GM12878 (cell line): ENCODE data around the gene RTN3. TPM values are rescaled to one million over a fixed set of nuclear protein-coding genes. Genes with fewer than 3 reads are reported as not detected.

Experiments
- ATAC-seq: fragments of 200-7000 bp; cut with Tn5 transposase; 3 replicates; pipeline ENCODE4 v1.9.1; 2020; ENCODE audit warnings: mild to moderate bottlenecking, moderate library complexity
- BruUV-seq: library from RNA; stranded (reverse); fragments of 400-500 nt; replicated peaks from 2 replicates; lab custom pipeline; 2021; lab: Mats Ljungman, UMichigan
- CTCF ChIA-PET: fragments of 300-600 bp; sonication (Branson Sonifier 250); formaldehyde crosslinking; extraction: SDS; loops from one replicate; lab custom pipeline; 2021; ENCODE audit warnings: inconsistent platforms; lab: Yijun Ruan, JAX
- POLR2A ChIA-PET: fragments of 350-600 bp; formaldehyde crosslinking; extraction: SDS; loops from one replicate; lab custom pipeline; 2021; ENCODE audit warnings: inconsistent platforms; lab: Charles Lee
- RAD21 ChIA-PET: fragments of 300-600 bp; sonication (Branson Sonifier 250); formaldehyde crosslinking; loops from one replicate; lab custom pipeline; 2023; ENCODE audit warnings: antibody characterized with exemption; ENCODE audit not compliant: unreplicated experiment; lab: Charles Lee
- SMC1A ChIA-PET: fragments of 300-600 bp; sonication (Branson Sonifier 250); formaldehyde crosslinking; loops from one replicate; lab custom pipeline; 2023; ENCODE audit not compliant: unreplicated experiment, uncharacterized antibody; lab: Charles Lee
- DNase-seq: peaks from one replicate; pipeline ENCODE4 v3.0.0-alpha.2; 2011; ENCODE audit warnings: low read depth, low spot score
- FAIRE-seq: peaks from 3 replicates; lab custom pipeline; 2011; peaks lifted over from hg19 to GRCh38; lab: Jason Lieb, UNC
- H2AFZ ChIP-seq: 2 replicates; pipeline ENCODE4 v1.6.0; 2011; ENCODE audit warnings: low read depth, low read length, control low read depth; ENCODE audit not compliant: control insufficient read depth
- H3K27ac ChIP-seq: 2 replicates; pipeline ENCODE4 v1.5.1; 2011; ENCODE audit warnings: control low read depth; ENCODE audit not compliant: control insufficient read depth, insufficient read depth
- H3K27me3 ChIP-seq, 2 experiments: replicated peaks in 1 of 2; 2 replicates each; pipeline versions ENCODE4 v1.6.0 to v1.6.1; 2011; ENCODE audit warnings: low read length in 1 of 2; ENCODE audit not compliant: control insufficient read depth in 2 of 2, insufficient read depth in 2 of 2
- H3K36me3 ChIP-seq, 2 experiments: 2 replicates each; pipeline ENCODE4 v1.5.1; 2011; ENCODE audit warnings: low read length in 1 of 2; ENCODE audit not compliant: control insufficient read depth in 2 of 2, insufficient read depth in 2 of 2
- H3K4me1 ChIP-seq: 2 replicates; pipeline ENCODE4 v1.6.1; 2011; ENCODE audit warnings: mild to moderate bottlenecking, low read length, moderate library complexity, mixed read lengths; ENCODE audit not compliant: control insufficient read depth, insufficient read depth
- H3K4me2 ChIP-seq: 2 replicates; pipeline ENCODE4 v1.6.0; 2011; ENCODE audit warnings: control low read depth; ENCODE audit not compliant: control insufficient read depth, insufficient read depth
- H3K4me3 ChIP-seq: fragments of 200-600 bp; sonication (generic); 2 replicates; pipeline ENCODE4 v1.5.1; 2016
- H3K79me2 ChIP-seq: 2 replicates; pipeline ENCODE4 v1.6.0; 2011; ENCODE audit warnings: low read length; ENCODE audit not compliant: control insufficient read depth, insufficient read depth
- H3K9ac ChIP-seq: 2 replicates; pipeline ENCODE4 v1.8.0; 2011; ENCODE audit warnings: low read length, control low read depth, mixed read lengths; ENCODE audit not compliant: control insufficient read depth, insufficient read depth
- H3K9me3 ChIP-seq: replicated peaks from 3 replicates; pipeline ENCODE4 v1.5.1; 2011; ENCODE audit warnings: mild to moderate bottlenecking, low read length; ENCODE audit not compliant: control insufficient read depth, insufficient read depth
- H4K20me1 ChIP-seq: 2 replicates; pipeline ENCODE4 v1.6.0; 2011; ENCODE audit not compliant: control insufficient read depth, insufficient read depth
- ATF7 ChIP-seq: fragments of 450-650 bp; IDR thresholded peaks from 2 replicates; pipeline ENCODE4 v1.6.1; 2016; ENCODE audit warnings: low read depth, mild to moderate bottlenecking
- GATAD2B ChIP-seq: fragments of 450-650 bp; conservative IDR thresholded peaks from 2 replicates; pipeline ENCODE4 v1.6.1; 2017; ENCODE audit warnings: low read depth, mild to moderate bottlenecking, moderate library complexity
- POU2F2 ChIP-seq: IDR thresholded peaks from 3 replicates; pipeline ENCODE4 v1.6.1; 2011; ENCODE audit warnings: low read depth, mild to moderate bottlenecking, low read length, borderline replicate concordance
- SMC3 ChIP-seq: IDR thresholded peaks from 2 replicates; pipeline ENCODE4 v1.6.1; 2011; ENCODE audit warnings: low read length, improper control_type of control experiment, borderline replicate concordance
- SP1 ChIP-seq: IDR thresholded peaks from one replicate; pipeline ENCODE4 v1.6.1; 2011; ENCODE audit warnings: low read depth, low read length
- TARDBP ChIP-seq: IDR thresholded peaks from 2 replicates; pipeline ENCODE4 v1.6.1; 2016; ENCODE audit warnings: borderline replicate concordance
- ZBTB40 ChIP-seq: fragments of 450-650 bp; IDR thresholded peaks from 2 replicates; pipeline ENCODE4 v1.6.1; 2016; ENCODE audit warnings: mild to moderate bottlenecking, moderate library complexity, borderline replicate concordance
- WGBS: methylation state at CpG from one replicate; pipeline ENCODE4 v1.1.6; 2016; ENCODE audit warnings: low lambda C conversion rate; ENCODE audit not compliant: insufficient replicate concordance, insufficient coverage; ENCODE audit errors: missing lambda C conversion rate; 5-methylcytosine and 5-hydroxymethylcytosine counted together
- in situ Hi-C: fragments of 300-500 bp; cut with MboI; formaldehyde crosslinking; loops from 9 replicates; pipeline ENCODE4 v1.14.3; 2018; ENCODE audit warnings: mixed read lengths
- intact Hi-C: fragments of 100-400 bp; cut with micrococcal nuclease; formaldehyde crosslinking; loops from one replicate; pipeline ENCODE4 v1.14.2; 2022; ENCODE audit not compliant: unreplicated experiment
- polyA plus RNA-seq, 11 experiments: library from polyadenylated mRNA; depleted of rRNA in 4 of 11; unstranded in 6 of 11; stranded (reverse) in 5 of 11; fragments of >200 nt; fragmentation: Nextera tagmentation in 4 of 11; fragmentation: Illumina TruSeq in 1 of 11; extraction: Ambion mirVana in 4 of 11; extraction: Trizol in 1 of 11; gene quantifications; 1 replicate in 1 of 11; 2 replicates in 10 of 11; pipeline versions ENCODE4 v1.2.1 to v1.2.3, GENCODE V29; 2011 to 2016; ENCODE audit warnings: inconsistent platforms in 2 of 11, missing spikeins in 2 of 11, low read depth in 1 of 11
- total RNA-seq, 4 experiments: library from RNA; depleted of rRNA in 3 of 4; stranded (reverse); fragments of >200 nt in 3 of 4; fragmentation: Illumina TruSeq in 1 of 4; extraction: Trizol in 1 of 4; gene quantifications; 2 replicates each; pipeline versions ENCODE4 v1.2.1 to v1.2.3, GENCODE V29; 2013 to 2021

The RTN3 gene
- total and polyA plus RNA-seq, 10 of the 15 experiments (the other 5 are each of a cell fraction or from before 2014, with no cell fraction given) = 22.9 to 64.2 (median 47.0) TPM

GRCh38 chr11:63716046-63716445 lies 34.7 kb downstream of the RTN3 start (continued):
- TF ChIP-seq ZBTB40 (no peak), POU2F2 (no peak)

- SMC1A ChIA-PET = no interaction called here
- H3K4me1 ChIP-seq = no peaks in the 10 kb centered on the region
- no peaks in the 10 kb centered on the region for H4K20me1 ChIP-seq
- RAD21 ChIA-PET = no interaction called here
- ATAC-seq (no peak), FAIRE-seq (no peak), DNase-seq (no peak)
- no peak overlapping the region for H2AFZ ChIP-seq
- intact Hi-C loops = no loop called here
- no peak overlapping the region for H3K4me2 ChIP-seq
- no peak overlapping the region for H3K9ac ChIP-seq
- CTCF ChIA-PET = interaction anchor here (1.2 kb wide), 1 partner anchor 20 kb away, joined by 3 read pairs; no protein-coding TSS in a partner anchor
- no TSS peak for BruUV-seq
- TF ChIP-seq ATF7 = no peak
- no peak for TF ChIP-seq SMC3
- no peak for TF ChIP-seq SP1
- no peak for TF ChIP-seq GATAD2B
- no peak for TF ChIP-seq TARDBP
- no peaks in the 10 kb centered on the region for H3K9me3 ChIP-seq
- H3K27me3 ChIP-seq = no peaks in the 10 kb centered on the region
- H3K36me3 ChIP-seq = peaks cover 0 to 3% of the 10 kb centered on the region in 2 experiments; a peak in 1 of 4 replicates
- H3K79me2 ChIP-seq = no peaks in the 10 kb centered on the region
- no peak overlapping the region for H3K27ac ChIP-seq
- H3K4me3 ChIP-seq = no peak overlapping the region
- WGBS = 100% methylated on average over 1 of the region's 1 CpG
- POLR2A ChIA-PET = no interaction called here
- in situ Hi-C loops = no loop called here
Observed at GRCh38 chr11:63719001-63719400, 37.7 kb downstream of the RTN3 start.
